GM12873 (cell line): Measurements from ENCODE around the gene PIN1.

Experiments used
- CTCF ChIP-seq: IDR thresholded peaks from 2 replicates; pipeline ENCODE4 v1.5.1; 2012; ENCODE audit warnings: low read depth, mild to moderate bottlenecking, moderate library complexity, low read length, control low read depth; ENCODE audit not compliant: insufficient read depth; ENCODE audit errors: missing control alignments

Gene PIN1

GRCh38 chr19:9827289-9828238, 7.6 kb upstream of the PIN1 start, which contains the start of gene UBL5:
Gene UBL5, plus strand, starts transcription at chr19:9827918. Its CDS starts 420 bp downstream, at chr19:9828338.
- TF ChIP-seq CTCF = no peak

GRCh38 chr19:9828551-9829063, 6.5 kb upstream of the PIN1 start:
- TF ChIP-seq CTCF = no peak

- TF ChIP-seq CTCF = no peak
These were observed 802 bp upstream of the PIN1 start for GRCh38 chr19:9834307-9834725.

- no peak for TF ChIP-seq CTCF
These were observed 410 bp downstream of the PIN1 start for GRCh38 chr19:9835507-9835949.

GRCh38 chr19:9836021-9836420, 903 bp downstream of the PIN1 start:
- TF ChIP-seq CTCF = peak; percentile 9

GRCh38 chr19:9838324-9838723, 3.2 kb downstream of the PIN1 start:
- no peak for TF ChIP-seq CTCF

- no peak for TF ChIP-seq CTCF
These were observed 4.3 kb downstream of the PIN1 start for GRCh38 chr19:9839415-9839814.
